H1 (cell line): Measurements from ENCODE around the gene ARHGAP12. TPM values are rescaled to one million over a fixed set of nuclear protein-coding genes. Genes with fewer than 3 reads are reported as not detected.

Experiments used
- CTCF ChIA-PET: fragments of 300-600 bp; sonication (Branson Sonifier 250); formaldehyde crosslinking; loops from one replicate; lab custom pipeline; 2021; ENCODE audit not compliant: partially characterized antibody; lab: Charles Lee
- POLR2A ChIA-PET: fragments of 300-600 bp; sonication (Branson Sonifier 250); formaldehyde crosslinking; loops from one replicate; lab custom pipeline; 2021; ENCODE audit warnings: inconsistent platforms; ENCODE audit not compliant: partially characterized antibody; lab: Charles Lee
- DNase-seq, 2 experiments: peaks; one replicate each; pipeline versions ENCODE4 v3.0.0 to v3.0.0-alpha.2; 2010 to 2022; ENCODE audit warnings: low spot score in 2 of 2, low read depth in 1 of 2, mixed read lengths in 1 of 2
- FAIRE-seq: peaks from 2 replicates; lab custom pipeline; 2011; peaks lifted over from hg19 to GRCh38; lab: Jason Lieb, UNC
- H2AFZ ChIP-seq: 2 replicates; pipeline ENCODE4 v1.8.1; 2012; ENCODE audit warnings: low read length, inconsistent platforms
- H2AK5ac ChIP-seq: 2 replicates; pipeline ENCODE4 v1.6.1; 2013; ENCODE audit warnings: low read depth, low read length
- H2BK120ac ChIP-seq: replicated peaks from 2 replicates; pipeline ENCODE3; 2013; ENCODE audit warnings: low read depth, low read length, inconsistent platforms
- H2BK12ac ChIP-seq: 2 replicates; pipeline ENCODE4 v1.6.1; 2013; ENCODE audit warnings: low read depth, low read length
- H2BK15ac ChIP-seq: 2 replicates; pipeline ENCODE4 v1.6.1; 2013; ENCODE audit warnings: low read length
- H2BK20ac ChIP-seq: 2 replicates; pipeline ENCODE4 v1.6.1; 2013; ENCODE audit warnings: low read length
- H2BK5ac ChIP-seq: 2 replicates; pipeline ENCODE4 v1.6.1; 2013; ENCODE audit warnings: low read depth, low read length
- H3K14ac ChIP-seq: 2 replicates; pipeline ENCODE4 v1.6.1; 2013; ENCODE audit warnings: inconsistent platforms; ENCODE audit not compliant: insufficient read length
- H3K18ac ChIP-seq: 2 replicates; pipeline ENCODE4 v1.6.1; 2013; ENCODE audit warnings: low read length; ENCODE audit errors: extremely low read depth
- H3K23ac ChIP-seq: 2 replicates; pipeline ENCODE4 v1.6.1; 2013; ENCODE audit warnings: inconsistent platforms; ENCODE audit not compliant: insufficient read length
- H3K23me2 ChIP-seq: 2 replicates; pipeline ENCODE4 v1.6.1; 2013; ENCODE audit warnings: low read depth, low read length
- H3K27ac ChIP-seq: 2 replicates; pipeline ENCODE4 v1.6.1; 2011; ENCODE audit warnings: low read depth, low read length, inconsistent platforms
- H3K27me3 ChIP-seq, 4 experiments: replicated peaks in 1 of 4; 1 replicate in 1 of 4; 2 replicates in 3 of 4; pipeline versions ENCODE4 v1.6.1 to v1.8.1; 2011 to 2013; ENCODE audit warnings: low read length in 3 of 4, mild to moderate bottlenecking in 3 of 4, inconsistent platforms in 2 of 4, mixed read lengths in 2 of 4, moderate library complexity in 1 of 4; ENCODE audit not compliant: control insufficient read depth in 3 of 4, insufficient read depth in 3 of 4; ENCODE audit errors: extremely low read depth in 1 of 4
- H3K36me3 ChIP-seq, 4 experiments: 2 replicates each; pipeline versions ENCODE4 v1.6.1 to v1.8.1; 2011 to 2013; ENCODE audit warnings: mild to moderate bottlenecking in 4 of 4, low read length in 3 of 4, moderate library complexity in 2 of 4, control low read depth in 1 of 4, inconsistent platforms in 1 of 4; ENCODE audit not compliant: insufficient read depth in 4 of 4, control insufficient read depth in 2 of 4
- H3K4ac ChIP-seq: replicated peaks from 2 replicates; pipeline ENCODE3; 2013; ENCODE audit warnings: low read length, low read depth, mixed read lengths, inconsistent platforms; ENCODE audit not compliant: insufficient read length
- H3K4me1 ChIP-seq, 4 experiments: replicated peaks in 1 of 4; 1 replicate in 1 of 4; 2 replicates in 3 of 4; pipeline versions ENCODE4 v1.6.1 to v1.8.1; 2011 to 2013; ENCODE audit warnings: low read length in 3 of 4, inconsistent platforms in 2 of 4, mixed read lengths in 1 of 4; ENCODE audit not compliant: insufficient read depth in 4 of 4, control insufficient read depth in 3 of 4
- H3K4me2 ChIP-seq, 2 experiments: 2 replicates each; pipeline versions ENCODE4 v1.6.1 to v1.8.1; 2011 to 2013; ENCODE audit warnings: low read depth in 2 of 2, low read length in 2 of 2, control low read depth in 1 of 2, inconsistent platforms in 1 of 2, mild to moderate bottlenecking in 1 of 2; ENCODE audit not compliant: insufficient read depth in 1 of 2
- H3K4me3 ChIP-seq, 4 experiments: fragments of 200-600, 300-600 bp in 1 of 4; sonication (generic), shearing (Covaris generic), sonication (Bioruptor Twin) in 1 of 4; 2 replicates each; pipeline versions ENCODE4 v1.5.1 to v1.8.1; 2011 to 2016; ENCODE audit warnings: low read length in 4 of 4, low read depth in 3 of 4, control low read depth in 2 of 4, inconsistent platforms in 2 of 4, mild to moderate bottlenecking in 2 of 4, mixed read lengths in 1 of 4, moderate library complexity in 1 of 4; ENCODE audit not compliant: insufficient read depth in 2 of 4; ENCODE audit errors: extremely low read depth in 1 of 4
- H3K56ac ChIP-seq: replicated peaks from 2 replicates; pipeline ENCODE3; 2013; ENCODE audit warnings: low read depth, mild to moderate bottlenecking, mixed read lengths, low read length, inconsistent platforms; ENCODE audit not compliant: insufficient read length
- H3K79me1 ChIP-seq: 2 replicates; pipeline ENCODE4 v1.6.1; 2013; ENCODE audit warnings: low read depth, low read length, control low read depth
- H3K79me2 ChIP-seq, 2 experiments: 2 replicates each; pipeline versions ENCODE4 v1.6.1 to v1.8.1; 2012 to 2013; ENCODE audit warnings: low read length in 2 of 2, mild to moderate bottlenecking in 2 of 2, inconsistent platforms in 1 of 2; ENCODE audit not compliant: insufficient read depth in 2 of 2, control insufficient read depth in 1 of 2
- H3K9ac ChIP-seq, 4 experiments: replicated peaks in 1 of 4; 1 replicate in 1 of 4; 2 replicates in 3 of 4; pipeline versions ENCODE4 v1.6.1 to v1.8.1; 2011 to 2013; ENCODE audit warnings: low read depth in 3 of 4, low read length in 3 of 4, control low read depth in 2 of 4, mild to moderate bottlenecking in 2 of 4, moderate library complexity in 2 of 4, inconsistent platforms in 1 of 4; ENCODE audit errors: extremely low read depth in 1 of 4
- H3K9me3 ChIP-seq, 2 experiments: 2 replicates each; pipeline versions ENCODE4 v1.6.1 to v1.8.1; 2012 to 2013; ENCODE audit warnings: mild to moderate bottlenecking in 2 of 2, moderate library complexity in 2 of 2, control low read depth in 1 of 2, inconsistent platforms in 1 of 2, low read depth in 1 of 2, low read length in 1 of 2, mixed read lengths in 1 of 2; ENCODE audit not compliant: insufficient read depth in 2 of 2
- H4K20me1 ChIP-seq, 2 experiments: replicated peaks in 1 of 2; 2 replicates each; pipeline versions ENCODE3 to v1.8.1; 2011 to 2013; ENCODE audit warnings: inconsistent platforms in 2 of 2, low read length in 2 of 2, mild to moderate bottlenecking in 1 of 2; ENCODE audit not compliant: insufficient read depth in 2 of 2, control insufficient read depth in 1 of 2
- H4K5ac ChIP-seq: 2 replicates; pipeline ENCODE4 v1.6.1; 2013; ENCODE audit warnings: low read length, low read depth, mixed read lengths, inconsistent platforms; ENCODE audit not compliant: insufficient read length
- H4K8ac ChIP-seq: 2 replicates; pipeline ENCODE4 v1.8.0; 2013; ENCODE audit warnings: mild to moderate bottlenecking, moderate library complexity, low read length, inconsistent platforms; ENCODE audit not compliant: insufficient read depth; ENCODE audit errors: extremely low read depth
- H4K91ac ChIP-seq: replicated peaks from 2 replicates; pipeline ENCODE3; 2013; ENCODE audit warnings: low read length, mixed read lengths, inconsistent platforms; ENCODE audit not compliant: insufficient read length
- RBBP5 ChIP-seq: IDR thresholded peaks from 2 replicates; pipeline ENCODE4 v1.7.1; 2012; ENCODE audit warnings: low read depth, mild to moderate bottlenecking, inconsistent platforms, low read length, moderate library complexity, borderline replicate concordance
- RXRA ChIP-seq: IDR thresholded peaks from 2 replicates; pipeline ENCODE4 v1.6.1; 2011; ENCODE audit warnings: low read depth, mild to moderate bottlenecking, low read length, moderate library complexity; ENCODE audit not compliant: insufficient read depth
- WGBS, 2 experiments: shearing (Covaris generic) in 1 of 2; methylation state at CpG; one replicate each; pipeline versions ENCODE4 v1.1.6 to v1.1.7; 2013 to 2015; ENCODE audit warnings: low lambda C conversion rate in 2 of 2, mixed read lengths in 2 of 2, inconsistent platforms in 1 of 2, low coverage in 1 of 2, missing lambda C conversion rate in 1 of 2; ENCODE audit not compliant: insufficient replicate concordance in 2 of 2, insufficient coverage in 1 of 2, insufficient read length in 1 of 2; ENCODE audit errors: extremely low coverage in 1 of 2, missing lambda C conversion rate in 1 of 2; 5-methylcytosine and 5-hydroxymethylcytosine counted together
- polyA plus RNA-seq, 7 experiments: library from polyadenylated mRNA; depleted of rRNA in 3 of 7; stranded (reverse) in 5 of 7; unstranded in 2 of 7; fragments of >200 nt in 5 of 7; fragments of 200-250 nt in 2 of 7; gene quantifications; 1 replicate in 5 of 7; 2 replicates in 1 of 7; 4 replicates in 1 of 7; pipeline versions ENCODE4 v1.2.1 to v1.2.3, GENCODE V29; 2011 to 2013; ENCODE audit warnings: missing spikeins in 2 of 7, mixed read lengths in 2 of 7
- total RNA-seq: library from RNA; stranded (reverse); fragmentation: NEBNext Ultra II Directional; extraction: Animal tissue kit (Norgen Biotek cat#: 25700); gene quantifications from 2 replicates; pipeline ENCODE4 v1.2.1, GENCODE V29; 2021

The ARHGAP12 gene
- total and polyA plus RNA-seq, 2 of the 8 experiments (the other 6 are each of a cell fraction or from before 2014, with no cell fraction given), result 10.1 to 39.0 TPM

DNA sequence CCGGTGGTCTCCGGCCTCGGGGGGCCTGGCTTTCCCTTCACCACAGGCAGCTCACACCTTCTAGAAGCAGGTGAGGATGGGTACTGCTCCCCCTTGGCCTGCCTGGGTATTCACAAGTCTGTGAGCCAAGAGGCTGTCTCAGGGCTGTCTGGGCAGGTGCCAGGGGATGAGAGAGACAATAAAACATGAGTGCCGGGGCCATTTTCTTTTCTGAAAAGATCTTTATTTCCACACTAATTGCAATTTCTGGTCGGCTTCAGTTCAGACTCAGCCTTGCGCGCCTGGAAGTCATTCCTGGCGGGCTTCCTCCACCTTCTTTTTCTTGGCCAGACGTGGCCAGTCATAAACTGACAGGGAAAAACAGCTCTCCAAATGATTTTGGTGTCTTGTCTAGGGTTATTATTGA, 171.2 kb downstream of the ARHGAP12 start:
- Histone ChIP-seq H2BK20ac (peak overlapping the region; percentile 57; the same call in 1 of the 2 replicates), H3K27me3 (no peaks in the 10 kb centered on the region), H3K4me2 (peak overlapping the region; percentile 8 to 49; a peak in 2 of 4 replicates), H2BK15ac (no peak overlapping the region), H2AFZ (no peak overlapping the region), H2BK12ac (peak overlapping the region; percentile 96), H3K18ac (peak overlapping the region; percentile 53), H2BK5ac (peak overlapping the region; percentile 84; the same call in 1 of the 2 replicates), H3K27ac (0 out of 2 replicates have a peak overlapping the region, but pooled peaks have one; percentile 14), H2AK5ac (peak overlapping the region; percentile 79; the same call in 1 of the 2 replicates), H3K9ac (peak overlapping the region in 1 of 4 experiments; percentile 12; a peak in 1 of 7 replicates), H2BK120ac (no peak overlapping the region), H4K5ac (no peak overlapping the region), H3K36me3 (no peaks in the 10 kb centered on the region), H4K91ac (no peak overlapping the region), H3K9me3 (no peaks in the 10 kb centered on the region), H3K4ac (no peak overlapping the region), H3K14ac (no peak overlapping the region), H3K4me1 (peaks cover 20 to 42% (median 34%) of the 10 kb centered on the region in 4 experiments), H3K23ac (no peak overlapping the region), H3K79me2 (no peaks in the 10 kb centered on the region), H4K8ac (peak overlapping the region; percentile 42; the same call in 1 of the 2 replicates), H3K56ac (no peak overlapping the region), H3K4me3 (no peak overlapping the region), H3K79me1 (no peaks in the 10 kb centered on the region; the same call in 1 of the 2 replicates), H3K23me2 (peaks cover 5% of the 10 kb centered on the region; the same call in 1 of the 2 replicates), H4K20me1 (no peaks in the 10 kb centered on the region)
- ChIA-PET POLR2A (interaction anchor here (0.6 kb wide), 1 partner anchor 222 kb away, joined by 3 read pairs; no protein-coding TSS in a partner anchor), CTCF (interaction anchor here (0.9 to 2.2 kb wide), 3 partner anchors 10 to 21 kb away, joined by 3 to 10 read pairs (median 3); no protein-coding TSS in a partner anchor)
- DNase-seq (no peak), FAIRE-seq (no peak)
- WGBS, 2 experiments, result 83% methylated on average over 9 of the region's 9 CpGs; no CpG with 5 or more reads in 1 of the 2 experiments
- no peak for TF ChIP-seq RXRA
- TF ChIP-seq RBBP5, result no peak
